ENCODE data around the gene APBA1.

The APBA1 gene

GRCh38 chr9:69433392-69433791 is 238.8 kb downstream of the APBA1 start:
- H3K27me3 ChIP-seq = no peaks in the 10 kb centered on the region
- intact Hi-C loops (cut with DNase I; ENCODE audit: low total_unique reads) = no loop called here
- no peaks in the 10 kb centered on the region for H3K9me3 ChIP-seq
- TF ChIP-seq CTCF (IDR thresholded peaks at IDR 0.05) = no peak
- no peak for DNase-seq
- peaks cover 0 to 22% (median 4%) of the 10 kb centered on the region in 3 donors for H3K36me3 ChIP-seq
- no peaks in the 10 kb centered on the region for H3K4me1 ChIP-seq
- H3K27ac ChIP-seq = no peak overlapping the region
- H3K4me3 ChIP-seq = no peak overlapping the region

GRCh38 chr9:69432623-69433022 is 239.5 kb downstream of the APBA1 start:
- no peak for TF ChIP-seq CTCF (IDR thresholded peaks at IDR 0.05)
- Histone ChIP-seq H3K27me3 (no peaks in the 10 kb centered on the region), H3K4me3 (no peak overlapping the region), H3K27ac (no peak overlapping the region), H3K4me1 (no peaks in the 10 kb centered on the region), H3K36me3 (peaks cover 0 to 22% (median 4%) of the 10 kb centered on the region in 3 donors), H3K9me3 (no peaks in the 10 kb centered on the region)
- no peak for DNase-seq
- intact Hi-C loops (cut with DNase I; ENCODE audit: low total_unique reads) = no loop called here

GRCh38 chr9:69431777-69432176 is 240.4 kb downstream of the APBA1 start:
- Histone ChIP-seq H3K9me3 (no peaks in the 10 kb centered on the region), H3K4me1 (no peaks in the 10 kb centered on the region), H3K4me3 (no peak overlapping the region), H3K27me3 (no peaks in the 10 kb centered on the region), H3K27ac (no peak overlapping the region), H3K36me3 (peaks cover 0 to 22% (median 4%) of the 10 kb centered on the region in 3 donors)
- intact Hi-C loops (cut with DNase I; ENCODE audit: low total_unique reads) = no loop called here
- DNase-seq = no peak
- no peak for TF ChIP-seq CTCF (IDR thresholded peaks at IDR 0.05)

- TF ChIP-seq CTCF (IDR thresholded peaks at IDR 0.05) = no peak
- H3K4me1 ChIP-seq = no peaks in the 10 kb centered on the region
- intact Hi-C loops (cut with DNase I; ENCODE audit: low total_unique reads) = no loop called here
- H3K36me3 ChIP-seq = peaks cover 0 to 22% (median 4%) of the 10 kb centered on the region in 3 donors
- H3K9me3 ChIP-seq = no peaks in the 10 kb centered on the region
- H3K27ac ChIP-seq = no peak overlapping the region
- no peak for DNase-seq
- no peaks in the 10 kb centered on the region for H3K27me3 ChIP-seq
- no peak overlapping the region for H3K4me3 ChIP-seq
Measured at GRCh38 chr9:69431203-69431602, 241.0 kb downstream of the APBA1 start.

- intact Hi-C loops (cut with DNase I; ENCODE audit: low total_unique reads) = no loop called here
- H3K27me3 ChIP-seq = no peaks in the 10 kb centered on the region
- H3K9me3 ChIP-seq = no peaks in the 10 kb centered on the region
- no peak overlapping the region for H3K27ac ChIP-seq
- no peak for DNase-seq
- H3K36me3 ChIP-seq = peaks cover 0 to 22% (median 4%) of the 10 kb centered on the region in 3 donors
- H3K4me1 ChIP-seq = no peaks in the 10 kb centered on the region
- no peak overlapping the region for H3K4me3 ChIP-seq
- TF ChIP-seq CTCF (IDR thresholded peaks at IDR 0.05) = no peak
Measured at GRCh38 chr9:69430206-69430605, 242.0 kb downstream of the APBA1 start.

- Histone ChIP-seq H3K27ac (no peak overlapping the region), H3K9me3 (no peaks in the 10 kb centered on the region), H3K4me1 (no peaks in the 10 kb centered on the region), H3K27me3 (no peaks in the 10 kb centered on the region), H3K36me3 (peaks cover 0 to 22% (median 4%) of the 10 kb centered on the region in 3 donors), H3K4me3 (no peak overlapping the region)
- DNase-seq = no peak
- intact Hi-C loops (cut with DNase I; ENCODE audit: low total_unique reads) = loop anchor here (5.0 to 10.0 kb wide), 2 partner anchors 113 to 446 kb away; no protein-coding TSS in a partner anchor
- TF ChIP-seq CTCF (IDR thresholded peaks at IDR 0.05) = no peak
Measured at GRCh38 chr9:69429281-69429680, 242.9 kb downstream of the APBA1 start.

Data from tibial artery (tissue), 4 donors.